HEK293 (cell line): ENCODE data around the gene STON2.

Experiments
- CTCF ChIA-PET: fragments of 350-600 bp; formaldehyde crosslinking; extraction: SDS; loops from one replicate; lab custom pipeline; 2021; ENCODE audit warnings: antibody characterized with exemption; lab: Yijun Ruan, JAX
- POLR2A ChIA-PET: fragments of 300-600 bp; formaldehyde crosslinking; extraction: SDS; loops from one replicate; lab custom pipeline; 2020; ENCODE audit warnings: antibody characterized with exemption, inconsistent platforms; lab: Yijun Ruan, JAX
- H3K27ac ChIP-seq: fragments of 200-500 bp; sonication (Bioruptor generic); 2 replicates; pipeline ENCODE4 v1.5.1; 2014; ENCODE audit warnings: low read depth, low read length, control low read depth, inconsistent platforms; ENCODE audit errors: extremely low read depth
- H3K36me3 ChIP-seq, 2 experiments: fragments of 200-500 bp in 1 of 2; sonication (Bioruptor generic) in 1 of 2; 1 replicate in 1 of 2; 2 replicates in 1 of 2; pipeline ENCODE4 v1.5.1; 2014 to 2017; ENCODE audit warnings: inconsistent platforms in 2 of 2, low read length in 2 of 2; ENCODE audit not compliant: control insufficient read depth in 2 of 2, insufficient read depth in 1 of 2
- H3K4me1 ChIP-seq: fragments of 200-500 bp; sonication (Bioruptor generic); 2 replicates; pipeline ENCODE4 v1.5.1; 2014; ENCODE audit warnings: mild to moderate bottlenecking, low read length, inconsistent platforms; ENCODE audit not compliant: control insufficient read depth, insufficient read depth
- H3K4me3 ChIP-seq: 2 replicates; pipeline ENCODE4 v1.5.1; 2011; ENCODE audit warnings: low read depth, mild to moderate bottlenecking, control low read depth, low read length, moderate library complexity
- H3K9me3 ChIP-seq: fragments of 200-500 bp; sonication (Bioruptor generic); 2 replicates; pipeline ENCODE4 v1.5.1; 2014; ENCODE audit warnings: low read depth, low read length, inconsistent platforms; ENCODE audit not compliant: control insufficient read depth, insufficient read depth
- HOXD13 ChIP-seq: sonication (generic); formaldehyde crosslinking; IDR thresholded peaks from 2 replicates; pipeline ENCODE4 v1.8.0; 2022; ENCODE audit warnings: missing genetic modification reagents, borderline replicate concordance
- KLF8 ChIP-seq: fragments of 450-650 bp; formaldehyde crosslinking; IDR thresholded peaks from 2 replicates; pipeline ENCODE4 v1.5.1; 2016; ENCODE audit warnings: missing biosample characterization, missing genetic modification characterization
- KLF9 ChIP-seq: fragments of 450-650 bp; formaldehyde crosslinking; IDR thresholded peaks from 2 replicates; pipeline ENCODE4 v1.5.1; 2016; ENCODE audit warnings: missing biosample characterization, missing genetic modification characterization, low read depth
- MZF1 ChIP-seq: fragments of 450-650 bp; formaldehyde crosslinking; IDR thresholded peaks from 2 replicates; pipeline ENCODE4 v1.5.1; 2017; ENCODE audit warnings: missing biosample characterization, missing genetic modification characterization, borderline replicate concordance
- PRDM10 ChIP-seq: fragments of 450-650 bp; formaldehyde crosslinking; IDR thresholded peaks from 2 replicates; pipeline ENCODE4 v1.5.1; 2016; ENCODE audit warnings: missing biosample characterization, missing genetic modification characterization
- RBAK ChIP-seq: fragments of 450-650 bp; formaldehyde crosslinking; IDR thresholded peaks from 2 replicates; pipeline ENCODE4 v1.5.1; 2016; ENCODE audit warnings: missing biosample characterization, missing genetic modification characterization
- REPIN1 ChIP-seq: fragments of 450-650 bp; formaldehyde crosslinking; IDR thresholded peaks from 2 replicates; pipeline ENCODE4 v1.5.1; 2017; ENCODE audit warnings: missing biosample characterization, missing genetic modification characterization, low read depth
- SP3 ChIP-seq: fragments of 450-650 bp; formaldehyde crosslinking; IDR thresholded peaks from 2 replicates; pipeline ENCODE4 v1.5.1; 2016; ENCODE audit warnings: missing biosample characterization, missing genetic modification characterization
- YY1 ChIP-seq: fragments of 450-650 bp; formaldehyde crosslinking; IDR thresholded peaks from 2 replicates; pipeline ENCODE4 v1.5.1; 2018; ENCODE audit warnings: missing biosample characterization, missing genetic modification characterization
- ZBTB48 ChIP-seq: fragments of 450-650 bp; formaldehyde crosslinking; IDR thresholded peaks from 2 replicates; pipeline ENCODE4 v1.5.1; 2016; ENCODE audit warnings: missing biosample characterization, missing genetic modification characterization
- ZFP3 ChIP-seq: fragments of 450-650 bp; formaldehyde crosslinking; IDR thresholded peaks from 2 replicates; pipeline ENCODE4 v1.5.1; 2016; ENCODE audit warnings: low read depth, missing biosample characterization, missing genetic modification characterization
- ZNF121 ChIP-seq: fragments of 450-650 bp; formaldehyde crosslinking; IDR thresholded peaks from 2 replicates; pipeline ENCODE4 v1.5.1; 2016; ENCODE audit warnings: missing biosample characterization, missing genetic modification characterization
- ZNF155 ChIP-seq: fragments of 450-650 bp; formaldehyde crosslinking; IDR thresholded peaks from 2 replicates; pipeline ENCODE4 v1.5.1; 2016; ENCODE audit warnings: missing biosample characterization, missing genetic modification characterization
- ZNF2 ChIP-seq: fragments of 450-650 bp; formaldehyde crosslinking; IDR thresholded peaks from 2 replicates; pipeline ENCODE4 v1.5.1; 2016; ENCODE audit warnings: missing biosample characterization, missing genetic modification characterization
- ZNF223 ChIP-seq: fragments of 450-650 bp; formaldehyde crosslinking; IDR thresholded peaks from 2 replicates; pipeline ENCODE4 v1.5.1; 2016; ENCODE audit warnings: missing biosample characterization, missing genetic modification characterization
- ZNF280C ChIP-seq: fragments of 450-650 bp; formaldehyde crosslinking; IDR thresholded peaks from 2 replicates; pipeline ENCODE4 v1.5.1; 2016; ENCODE audit warnings: missing biosample characterization, missing genetic modification characterization
- ZNF335 ChIP-seq: fragments of 450-650 bp; formaldehyde crosslinking; conservative IDR thresholded peaks from 2 replicates; pipeline ENCODE4 v1.5.1; 2016; ENCODE audit warnings: missing biosample characterization, missing genetic modification characterization
- ZNF350 ChIP-seq: fragments of 450-650 bp; formaldehyde crosslinking; IDR thresholded peaks from 2 replicates; pipeline ENCODE4 v1.5.0; 2017; ENCODE audit warnings: missing biosample characterization, mild to moderate bottlenecking, missing genetic modification characterization
- ZNF501 ChIP-seq: fragments of 450-650 bp; formaldehyde crosslinking; IDR thresholded peaks from 2 replicates; pipeline ENCODE4 v1.5.1; 2016; ENCODE audit warnings: missing biosample characterization, missing genetic modification characterization
- ZNF621 ChIP-seq: fragments of 450-650 bp; formaldehyde crosslinking; IDR thresholded peaks from 2 replicates; pipeline ENCODE4 v1.5.1; 2017; ENCODE audit warnings: missing biosample characterization, missing genetic modification characterization
- ZNF664 ChIP-seq: fragments of 450-650 bp; formaldehyde crosslinking; IDR thresholded peaks from 2 replicates; pipeline ENCODE4 v1.5.1; 2016; ENCODE audit warnings: missing biosample characterization, missing genetic modification characterization
- ZNF76 ChIP-seq: fragments of 450-650 bp; formaldehyde crosslinking; IDR thresholded peaks from 2 replicates; pipeline ENCODE4; 2016; ENCODE audit warnings: low read depth, missing biosample characterization, missing genetic modification characterization, borderline replicate concordance
- ZNF792 ChIP-seq: fragments of 450-650 bp; formaldehyde crosslinking; IDR thresholded peaks from 2 replicates; pipeline ENCODE4 v1.5.1; 2016; ENCODE audit warnings: missing biosample characterization, missing genetic modification characterization
- TF ChIP-seq, protein P1 (sequence below): fragments of 450-650 bp; formaldehyde crosslinking; IDR thresholded peaks from 2 replicates; pipeline ENCODE4 v1.5.1; 2017; ENCODE audit warnings: missing biosample characterization, mild to moderate bottlenecking, missing genetic modification characterization, moderate library complexity
- TF ChIP-seq, protein P2 (sequence below): fragments of 450-650 bp; formaldehyde crosslinking; IDR thresholded peaks from 2 replicates; pipeline ENCODE4 v1.5.1; 2016; ENCODE audit warnings: missing biosample characterization, missing genetic modification characterization

STON2 gene

GRCh38 chr14:81280136-81280791, 119.9 kb downstream of the STON2 start (continued):
- TF ChIP-seq PRDM10 (tag by site-specific recombination) (no peak), KLF9 (tag by site-specific recombination) (no peak), ZNF2 (tag by site-specific recombination) (no peak), ZNF335 (no peak), ZNF664 (tag by site-specific recombination) (no peak), ZFP3 (tag by site-specific recombination) (no peak), ZNF350 (no peak), YY1 (tag by site-specific recombination) (no peak), ZNF121 (tag by site-specific recombination) (no peak)

GRCh38 chr14:81277096-81277495, 123.0 kb downstream of the STON2 start:
- Histone ChIP-seq H3K4me1 (0 out of 2 replicates have a peak, but pooled peaks cover 3% of the 10 kb centered on the region), H3K4me3 (no peak overlapping the region), H3K9me3 (no peaks in the 10 kb centered on the region), H3K27ac (no peak overlapping the region)
- CTCF ChIA-PET: interaction anchor here (0.6 kb wide), 1 partner anchor 58 kb away, joined by 5 read pairs; no protein-coding TSS in a partner anchor
- TF ChIP-seq ZNF223: no peak
- TF ChIP-seq KLF8: no peak
- no peak for TF ChIP-seq MZF1 (tag by site-specific recombination)
- no peak for TF ChIP-seq ZNF280C (tag by site-specific recombination)
- TF ChIP-seq, protein P1, sequence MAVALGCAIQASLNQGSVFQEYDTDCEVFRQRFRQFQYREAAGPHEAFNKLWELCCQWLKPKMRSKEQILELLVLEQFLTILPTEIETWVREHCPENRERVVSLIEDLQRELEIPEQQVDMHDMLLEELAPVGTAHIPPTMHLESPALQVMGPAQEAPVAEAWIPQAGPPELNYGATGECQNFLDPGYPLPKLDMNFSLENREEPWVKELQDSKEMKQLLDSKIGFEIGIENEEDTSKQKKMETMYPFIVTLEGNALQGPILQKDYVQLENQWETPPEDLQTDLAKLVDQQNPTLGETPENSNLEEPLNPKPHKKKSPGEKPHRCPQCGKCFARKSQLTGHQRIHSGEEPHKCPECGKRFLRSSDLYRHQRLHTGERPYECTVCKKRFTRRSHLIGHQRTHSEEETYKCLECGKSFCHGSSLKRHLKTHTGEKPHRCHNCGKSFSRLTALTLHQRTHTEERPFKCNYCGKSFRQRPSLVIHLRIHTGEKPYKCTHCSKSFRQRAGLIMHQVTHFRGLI (tag by site-specific recombination): no peak
- no peak for TF ChIP-seq ZNF76
- no peak for TF ChIP-seq HOXD13
- TF ChIP-seq ZNF155 (tag by site-specific recombination): no peak
- no peak for TF ChIP-seq RBAK (tag by site-specific recombination)
- TF ChIP-seq ZNF792: no peak
- no peak for TF ChIP-seq SP3
- TF ChIP-seq ZBTB48 (tag by site-specific recombination): no peak
- no peak for TF ChIP-seq ZNF501 (tag by site-specific recombination)
- no peak for TF ChIP-seq REPIN1 (tag by site-specific recombination)
- TF ChIP-seq, protein P2, sequence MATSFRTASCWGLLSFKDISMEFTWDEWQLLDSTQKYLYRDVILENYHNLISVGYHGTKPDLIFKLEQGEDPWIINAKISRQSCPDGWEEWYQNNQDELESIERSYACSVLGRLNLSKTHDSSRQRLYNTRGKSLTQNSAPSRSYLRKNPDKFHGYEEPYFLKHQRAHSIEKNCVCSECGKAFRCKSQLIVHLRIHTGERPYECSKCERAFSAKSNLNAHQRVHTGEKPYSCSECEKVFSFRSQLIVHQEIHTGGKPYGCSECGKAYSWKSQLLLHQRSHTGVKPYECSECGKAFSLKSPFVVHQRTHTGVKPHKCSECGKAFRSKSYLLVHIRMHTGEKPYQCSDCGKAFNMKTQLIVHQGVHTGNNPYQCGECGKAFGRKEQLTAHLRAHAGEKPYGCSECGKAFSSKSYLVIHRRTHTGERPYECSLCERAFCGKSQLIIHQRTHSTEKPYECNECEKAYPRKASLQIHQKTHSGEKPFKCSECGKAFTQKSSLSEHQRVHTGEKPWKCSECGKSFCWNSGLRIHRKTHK: no peak
- TF ChIP-seq ZNF621 (tag by site-specific recombination): no peak
- TF ChIP-seq, all 188 proteins: peak for 0
- H3K36me3 ChIP-seq: peaks cover 0 to 14% of the 10 kb centered on the region in 2 experiments; a peak in 1 of 3 replicates
- POLR2A ChIA-PET: no interaction called here
